ENCODE data around the gene PDPK1.
"Not testable (repeated sequence)": the region's sequence is repeated elsewhere in the genome, so short reads cannot be mapped to it uniquely, and the experiment has no call there.

The PDPK1 gene

GRCh38 chr16:2550283-2550878 lies 12.6 kb downstream of the PDPK1 start:
- DNase-seq: not testable (repeated sequence)

GRCh38 chr16:2551420-2551889 lies 13.6 kb downstream of the PDPK1 start:
- peak; percentile 44 for DNase-seq

GRCh38 chr16:2554709-2555425 lies 17.0 kb downstream of the PDPK1 start:
- not testable (repeated sequence) for DNase-seq

- not testable (repeated sequence) for DNase-seq
These were observed 19.3 kb downstream of the PDPK1 start for GRCh38 chr16:2557150-2557549.

- DNase-seq: not testable (repeated sequence)
These were observed 22.4 kb downstream of the PDPK1 start for GRCh38 chr16:2560131-2560797.

GRCh38 chr16:2560798-2561133 lies 22.9 kb downstream of the PDPK1 start:
- DNase-seq: not testable (repeated sequence)

GRCh38 chr16:2567506-2567905 lies 29.7 kb downstream of the PDPK1 start:
- DNase-seq: not testable (repeated sequence)

- not testable (repeated sequence) for DNase-seq
These were observed 30.8 kb downstream of the PDPK1 start for GRCh38 chr16:2568573-2568972.

GRCh38 chr16:2572704-2573103 lies 34.9 kb downstream of the PDPK1 start:
- not testable (repeated sequence) for DNase-seq

GRCh38 chr16:2575839-2576238 lies 38.0 kb downstream of the PDPK1 start:
- DNase-seq: not testable (repeated sequence)

GRCh38 chr16:2577044-2577443 lies 39.2 kb downstream of the PDPK1 start:
- DNase-seq: not testable (repeated sequence)

- DNase-seq: not testable (repeated sequence)
These were observed 41.1 kb downstream of the PDPK1 start for GRCh38 chr16:2578905-2579304.

- DNase-seq: peak; percentile 20
These were observed 42.3 kb downstream of the PDPK1 start for GRCh38 chr16:2580143-2580542.

GRCh38 chr16:2580818-2581217 lies 43.0 kb downstream of the PDPK1 start:
- not testable (repeated sequence) for DNase-seq

- no peak for DNase-seq
These were observed 47.2 kb downstream of the PDPK1 start for GRCh38 chr16:2584729-2585650.

GRCh38 chr16:2585651-2586081 lies 47.8 kb downstream of the PDPK1 start:
- no peak for DNase-seq

- no peak for DNase-seq
These were observed 48.4 kb downstream of the PDPK1 start for GRCh38 chr16:2586241-2586640.

- DNase-seq: no peak
These were observed 49.2 kb downstream of the PDPK1 start for GRCh38 chr16:2586901-2587480.

- no peak for DNase-seq
These were observed 50.2 kb downstream of the PDPK1 start for GRCh38 chr16:2587891-2588565.

- no peak for DNase-seq
These were observed 53.8 kb downstream of the PDPK1 start for GRCh38 chr16:2591476-2592240.

GRCh38 chr16:2592786-2593185 lies 55.0 kb downstream of the PDPK1 start:
- no peak for DNase-seq

All from fibroblast of skin of right biceps (primary cell).